Muscle layer of duodenum (tissue), 2 donors: ENCODE measurements around the gene BPI.
"Not testable (repeated sequence)": the region's sequence is repeated elsewhere in the genome, so short reads cannot be mapped to it uniquely, and the experiment has no call there.

Experiments used
- H3K27ac ChIP-seq: one replicate; pipeline ENCODE4 v1.7.0; 2013; ENCODE audit warnings: mild to moderate bottlenecking, low read length
- H3K27me3 ChIP-seq: one replicate; pipeline ENCODE4 v1.7.0; 2013; ENCODE audit warnings: low read depth, mild to moderate bottlenecking, control low read depth, low read length
- H3K36me3 ChIP-seq, 2 donors: one replicate each; pipeline ENCODE4 v1.7.0; 2013; ENCODE audit warnings: low read length in 2 of 2, control low read depth in 1 of 2, mild to moderate bottlenecking in 1 of 2; ENCODE audit not compliant: insufficient read depth in 2 of 2, control insufficient read depth in 1 of 2
- H3K4me1 ChIP-seq, 2 donors: one replicate each; pipeline ENCODE4 v1.7.0; 2013; ENCODE audit warnings: low read length in 2 of 2, mild to moderate bottlenecking in 2 of 2, control low read depth in 1 of 2, moderate library complexity in 1 of 2; ENCODE audit not compliant: insufficient read depth in 2 of 2, control insufficient read depth in 1 of 2
- H3K4me3 ChIP-seq, 2 donors: one replicate each; pipeline ENCODE4 v1.7.0; 2013; ENCODE audit warnings: low read length in 2 of 2, low read depth in 1 of 2, mild to moderate bottlenecking in 1 of 2
- H3K9me3 ChIP-seq, 2 donors: one replicate each; pipeline ENCODE4 v1.7.0; 2013; ENCODE audit warnings: low read length in 2 of 2, control low read depth in 1 of 2, mild to moderate bottlenecking in 1 of 2; ENCODE audit not compliant: control insufficient read depth in 1 of 2
- donor health status: healthy.

The BPI gene

DNA sequence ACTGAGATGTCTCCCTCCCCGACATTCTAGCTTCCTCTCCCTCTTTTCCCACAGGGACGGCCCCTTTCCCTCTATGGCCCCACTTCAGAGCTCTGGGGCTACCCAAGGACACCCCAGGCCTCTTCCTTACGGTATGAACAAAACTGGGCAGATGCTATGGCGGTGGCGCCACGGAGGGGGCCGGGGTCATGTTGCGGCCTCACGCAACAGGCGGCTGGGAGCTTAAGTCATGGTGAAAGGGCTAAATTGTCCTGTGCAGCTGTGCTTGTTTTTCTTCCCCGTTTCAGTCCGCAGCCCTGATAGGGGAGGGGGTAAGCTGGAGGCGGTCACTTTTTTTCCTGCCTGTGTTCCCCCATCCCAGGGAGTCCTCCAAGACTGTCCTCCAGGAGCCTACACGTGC lies 25.8 kb upstream of the BPI start:
- Histone ChIP-seq H3K36me3 (no peaks in the 10 kb centered on the region), H3K4me3 (no peak overlapping the region), H3K27ac (no peak overlapping the region), H3K9me3 (no peaks in the 10 kb centered on the region), H3K27me3 (no peaks in the 10 kb centered on the region), H3K4me1 (peaks cover 0 to 7% of the 10 kb centered on the region in 2 donors)

DNA sequence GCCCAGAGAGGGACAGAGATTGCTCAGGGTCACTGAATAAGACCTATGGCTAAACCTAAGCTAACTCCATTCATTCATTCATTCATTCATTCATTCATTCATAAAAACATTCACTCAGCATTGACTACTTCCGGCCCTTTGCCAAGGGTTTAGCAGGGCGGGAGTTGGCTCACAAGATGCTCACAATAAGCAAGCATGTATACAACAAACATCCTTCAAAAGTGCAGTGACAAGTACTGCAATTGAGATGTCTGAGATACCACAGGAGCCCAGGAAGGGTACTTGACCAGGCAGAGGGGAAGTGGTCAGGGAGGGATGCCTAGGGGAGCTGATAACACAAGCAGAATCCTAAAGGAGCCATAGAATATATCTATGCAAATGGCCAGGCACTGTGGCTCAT lies 25.2 kb upstream of the BPI start:
- no peaks in the 10 kb centered on the region for H3K9me3 ChIP-seq
- no peaks in the 10 kb centered on the region for H3K27me3 ChIP-seq
- no peaks in the 10 kb centered on the region for H3K36me3 ChIP-seq
- no peak overlapping the region for H3K4me3 ChIP-seq
- peaks cover 0 to 7% of the 10 kb centered on the region in 2 donors for H3K4me1 ChIP-seq
- H3K27ac ChIP-seq, result no peak overlapping the region

DNA sequence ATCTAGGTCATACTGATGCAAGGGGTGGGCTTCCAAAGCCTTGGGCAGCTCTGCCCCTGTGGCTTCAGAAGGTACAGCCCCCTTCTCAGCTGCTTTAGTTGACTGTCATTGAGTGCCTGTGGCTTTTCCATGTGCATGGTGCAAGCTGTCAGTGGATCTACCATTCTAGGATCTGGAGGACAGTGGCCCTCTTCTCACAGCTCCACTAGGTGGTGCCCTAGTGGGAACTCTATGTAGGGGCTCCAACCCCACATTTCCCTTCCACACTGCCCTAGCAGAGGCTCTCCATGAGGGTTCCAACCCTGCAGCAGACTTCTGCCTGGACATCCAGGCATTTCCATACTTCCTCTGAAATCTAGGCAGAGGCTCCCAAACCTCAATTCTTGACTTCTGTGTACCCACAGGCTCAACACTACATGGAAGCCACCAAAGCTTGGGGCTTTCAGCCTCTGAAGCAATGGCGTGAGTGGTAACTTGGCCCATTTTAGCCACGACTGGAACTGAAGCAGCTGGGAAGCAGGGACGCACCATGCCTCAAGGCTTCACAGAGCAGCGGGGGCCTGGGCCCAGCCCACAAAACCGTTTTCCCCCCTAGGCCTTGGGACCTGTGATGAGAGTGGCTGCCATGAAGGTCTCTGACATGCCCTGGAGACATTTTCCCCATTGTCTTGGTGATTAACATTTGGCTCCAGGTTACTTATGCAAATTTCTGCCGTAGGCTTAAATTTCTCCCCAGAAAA lies 22.6 kb upstream of the BPI start:
- not testable (repeated sequence) for H3K4me3 ChIP-seq, H3K9me3 ChIP-seq, H3K27me3 ChIP-seq, H3K36me3 ChIP-seq, H3K27ac ChIP-seq, H3K4me1 ChIP-seq

DNA sequence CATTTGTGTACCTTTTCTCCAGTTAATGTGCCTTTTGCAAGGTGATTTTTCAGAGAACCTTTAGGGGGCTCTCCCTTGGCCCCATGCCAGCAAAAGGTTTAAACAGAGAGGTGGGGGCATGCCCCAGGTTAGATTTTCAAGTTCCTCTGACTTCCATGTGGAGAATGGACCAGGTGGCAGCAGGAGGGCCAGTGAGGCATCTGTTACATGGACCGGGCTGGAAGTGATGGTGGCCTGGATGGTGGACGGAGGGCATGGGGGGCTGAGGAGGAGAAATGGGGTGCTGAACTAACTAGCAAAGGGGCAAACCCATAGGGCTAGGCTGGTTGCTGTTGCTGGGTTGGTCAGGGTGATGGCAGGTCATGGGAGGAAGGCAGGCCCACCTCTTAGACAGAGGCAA lies 20.7 kb upstream of the BPI start:
- H3K4me1 ChIP-seq, result peaks cover 0 to 21% of the 10 kb centered on the region in 2 donors
- no peak overlapping the region for H3K4me3 ChIP-seq
- H3K9me3 ChIP-seq, result no peaks in the 10 kb centered on the region
- no peaks in the 10 kb centered on the region for H3K36me3 ChIP-seq
- H3K27ac ChIP-seq, result no peak overlapping the region
- H3K27me3 ChIP-seq, result no peaks in the 10 kb centered on the region

DNA sequence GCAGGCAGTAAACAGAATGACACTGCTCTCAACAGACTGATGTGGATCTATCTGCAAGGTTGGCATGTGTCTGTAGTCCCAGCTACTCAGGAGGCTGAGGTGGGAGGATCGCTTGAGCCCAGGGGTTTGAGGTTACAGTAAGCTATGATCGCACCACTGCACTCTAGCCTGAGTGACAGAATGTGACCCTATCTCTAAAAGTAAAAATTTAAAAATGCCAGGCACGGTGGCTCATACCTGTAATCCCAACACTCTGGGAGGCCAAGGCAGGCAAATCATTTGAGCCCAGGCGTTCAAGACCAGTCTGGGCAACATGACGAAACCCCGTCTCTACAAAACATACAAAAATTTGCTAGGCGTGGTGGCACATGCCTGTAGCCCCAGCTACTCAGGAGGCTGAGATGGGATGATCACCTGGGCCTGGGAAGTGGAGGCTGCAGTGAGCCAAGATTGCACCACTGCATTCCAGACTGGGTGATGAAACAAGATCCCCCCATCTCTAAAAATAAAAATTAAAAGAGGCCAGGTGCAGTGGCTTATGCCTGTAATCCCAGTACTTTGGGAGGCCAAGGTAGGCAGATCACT lies 19.8 kb upstream of the BPI start:
- not testable (repeated sequence) for H3K9me3 ChIP-seq, H3K27ac ChIP-seq, H3K36me3 ChIP-seq, H3K4me3 ChIP-seq, H3K27me3 ChIP-seq
- peaks cover 0 to 21% of the 10 kb centered on the region in 2 donors for H3K4me1 ChIP-seq

DNA sequence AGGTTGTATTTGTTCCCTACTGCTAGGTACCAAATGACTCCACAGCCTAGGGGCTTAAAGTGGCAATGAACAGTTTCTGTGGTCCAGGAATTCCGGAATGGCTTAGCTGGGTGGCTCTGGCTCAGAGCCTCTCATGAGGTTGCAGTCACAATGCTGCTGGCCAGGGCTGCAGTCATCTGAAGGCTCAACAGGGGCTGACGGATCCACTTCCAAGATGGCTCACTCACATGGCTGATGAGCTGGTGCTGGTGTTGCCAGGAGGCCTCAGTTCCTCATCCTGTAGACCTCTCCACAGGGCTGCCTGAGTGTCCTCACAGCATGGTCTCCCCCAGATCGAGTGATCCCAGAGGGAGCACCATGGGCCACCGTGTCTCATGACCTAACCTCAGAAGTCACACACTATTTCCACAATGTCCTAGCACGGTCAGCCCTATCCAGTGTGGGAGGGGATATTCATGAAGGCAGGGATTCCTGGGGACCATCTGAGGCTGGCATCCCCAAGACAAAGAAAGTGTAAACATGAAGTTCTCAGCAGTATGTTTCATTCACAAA lies 19.0 kb upstream of the BPI start:
- Histone ChIP-seq H3K9me3 (no peaks in the 10 kb centered on the region), H3K4me1 (peaks cover 0 to 16% of the 10 kb centered on the region in 2 donors), H3K27ac (no peak overlapping the region), H3K4me3 (no peak overlapping the region), H3K27me3 (no peaks in the 10 kb centered on the region), H3K36me3 (no peaks in the 10 kb centered on the region)

DNA sequence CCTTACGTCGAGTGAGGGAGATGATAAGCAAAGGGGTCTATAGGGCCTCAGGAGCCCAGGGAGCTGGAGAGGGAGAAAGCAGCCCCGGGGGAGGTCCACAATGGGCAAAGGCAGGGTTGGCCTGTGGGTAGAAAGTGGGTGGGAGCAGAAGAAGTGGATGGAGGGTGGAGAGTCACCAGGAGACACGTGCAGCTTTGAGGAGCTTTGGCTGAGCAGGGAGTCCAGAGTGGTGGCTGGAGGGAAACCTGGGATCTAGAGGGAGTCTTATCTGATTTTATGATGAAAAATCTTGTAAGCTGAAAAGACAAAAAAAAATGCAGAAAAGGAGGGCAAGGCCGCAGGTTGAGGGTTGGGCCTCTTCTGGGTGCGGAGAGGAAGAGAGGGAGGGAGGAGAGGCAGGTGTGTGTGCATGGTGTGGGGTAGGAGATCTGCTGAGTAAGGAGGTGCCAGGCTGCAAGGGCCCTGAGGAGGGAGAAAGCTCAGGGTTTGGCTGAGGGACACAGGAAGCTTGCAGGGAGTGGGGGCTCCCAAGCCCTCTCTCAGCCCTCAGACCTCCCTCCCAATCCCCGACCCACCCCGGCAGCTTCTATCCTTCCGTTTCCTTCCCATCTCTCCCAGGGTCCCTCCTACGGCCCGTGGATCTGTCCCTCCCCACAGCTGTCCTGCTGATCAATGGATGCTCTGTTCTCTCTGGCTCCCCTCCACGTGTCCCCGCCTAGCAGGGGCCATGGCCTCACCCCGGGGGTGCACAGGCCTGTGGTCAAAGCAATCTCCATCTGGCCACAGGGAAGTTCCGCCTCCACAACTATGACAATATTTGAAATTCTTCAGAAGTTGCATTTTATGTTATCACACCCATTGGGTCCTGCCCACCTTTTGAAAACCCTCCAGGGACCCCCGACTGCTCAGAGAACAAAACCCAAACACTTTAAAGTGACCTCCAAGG lies 17.1 kb upstream of the BPI start:
- Histone ChIP-seq H3K36me3 (no peaks in the 10 kb centered on the region), H3K27ac (no peak overlapping the region), H3K4me3 (no peak overlapping the region), H3K9me3 (no peaks in the 10 kb centered on the region), H3K27me3 (no peaks in the 10 kb centered on the region), H3K4me1 (peaks cover 0 to 15% of the 10 kb centered on the region in 2 donors)

DNA sequence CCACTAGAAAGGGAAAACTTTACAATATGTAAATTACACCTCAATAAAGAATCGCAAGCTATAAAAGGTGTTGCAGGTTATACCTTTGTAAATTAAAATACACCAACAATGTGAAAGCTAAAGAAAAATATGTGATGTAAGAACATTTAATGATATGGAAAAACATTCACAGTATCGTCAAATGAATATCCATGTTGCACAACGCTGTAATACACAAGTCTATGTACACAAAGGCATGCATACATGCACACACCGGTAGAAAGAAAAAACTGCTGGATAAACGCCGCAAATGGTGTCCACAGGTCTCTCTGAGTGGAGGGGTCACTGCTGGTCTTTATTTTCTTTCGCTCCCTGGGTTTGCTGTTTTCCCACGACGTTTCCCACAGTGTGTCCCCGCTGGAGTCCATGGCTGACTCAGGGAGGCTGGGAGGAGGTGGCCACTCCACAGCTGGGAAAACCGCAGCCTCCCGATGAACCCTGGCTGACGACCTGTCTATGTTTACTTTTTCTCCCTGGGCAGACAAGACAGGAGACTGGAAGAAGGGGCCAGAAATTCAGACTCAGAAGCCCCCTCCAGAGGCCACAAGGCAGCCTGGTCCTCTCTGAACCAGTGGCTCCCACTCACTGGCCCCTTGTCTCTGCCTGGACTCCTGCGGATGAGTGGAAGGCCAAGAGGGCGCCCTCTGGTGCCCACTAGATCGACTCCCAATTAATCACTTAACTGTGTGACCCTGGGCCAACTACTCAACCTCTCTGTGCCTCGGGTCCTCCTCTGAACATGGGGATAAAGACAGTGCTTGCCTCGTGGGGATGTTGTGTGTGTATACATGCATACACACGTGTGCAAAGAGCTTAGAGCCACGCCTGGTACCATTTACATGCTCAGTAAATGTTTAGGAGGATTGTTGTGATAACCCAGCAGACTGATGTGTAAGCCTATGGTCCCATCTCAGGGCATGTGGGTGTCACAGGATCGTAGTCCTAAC lies 12.8 kb upstream of the BPI start:
- Histone ChIP-seq H3K4me3 (no peak overlapping the region), H3K27ac (no peak overlapping the region), H3K4me1 (peaks cover 0 to 15% of the 10 kb centered on the region in 2 donors), H3K9me3 (no peaks in the 10 kb centered on the region), H3K36me3 (no peaks in the 10 kb centered on the region), H3K27me3 (no peaks in the 10 kb centered on the region)

DNA sequence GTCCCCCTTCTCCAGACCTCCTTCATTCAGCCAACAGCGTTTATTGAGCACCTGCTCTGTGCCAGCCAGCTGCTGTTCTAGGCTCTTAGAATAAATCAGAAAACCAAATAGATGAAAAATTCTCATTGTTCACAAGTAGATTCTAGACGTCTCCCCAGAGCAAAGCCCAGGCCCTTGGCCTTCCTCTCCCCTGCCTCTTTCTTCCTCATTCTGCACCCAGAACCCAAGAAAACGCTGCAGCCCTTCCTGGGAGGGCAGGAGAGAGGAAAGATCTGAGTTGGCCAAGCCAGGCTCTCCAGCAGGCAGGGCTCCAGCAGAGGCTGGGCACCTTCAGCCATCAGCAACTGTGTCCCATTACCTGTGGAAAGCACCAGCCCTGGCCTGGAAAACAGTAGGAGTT lies 12.0 kb upstream of the BPI start:
- H3K4me1 ChIP-seq, result peaks cover 0 to 12% of the 10 kb centered on the region in 2 donors
- no peaks in the 10 kb centered on the region for H3K9me3 ChIP-seq
- no peaks in the 10 kb centered on the region for H3K36me3 ChIP-seq
- no peaks in the 10 kb centered on the region for H3K27me3 ChIP-seq
- H3K4me3 ChIP-seq, result no peak overlapping the region
- no peak overlapping the region for H3K27ac ChIP-seq

DNA sequence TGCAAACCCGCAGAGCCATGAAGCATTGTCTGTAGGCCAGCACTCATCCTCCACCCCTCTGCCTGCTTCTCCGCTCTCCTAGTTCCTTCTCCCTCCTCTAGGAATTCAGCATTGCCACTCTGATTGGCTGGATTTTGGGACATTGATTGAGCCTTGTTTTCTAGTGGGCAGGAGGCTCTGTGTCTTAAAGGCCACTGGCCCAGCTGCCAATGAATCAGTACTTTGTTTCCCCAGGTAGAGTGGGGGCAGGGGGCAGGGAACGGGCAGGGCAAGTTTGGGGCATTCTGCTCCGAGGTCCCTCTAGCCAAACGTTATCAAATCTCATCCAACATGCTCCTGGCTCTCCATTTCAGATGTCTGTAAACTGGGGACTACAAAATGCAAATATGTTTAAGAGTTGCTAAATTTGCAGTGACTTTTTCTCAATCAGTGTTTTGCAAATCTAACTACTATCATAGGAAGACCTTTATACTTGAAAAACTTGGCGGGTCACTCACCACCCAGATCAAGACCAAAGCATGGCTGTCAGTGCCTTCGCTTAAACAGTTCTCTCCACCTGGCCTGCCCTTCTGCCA lies 10.4 kb upstream of the BPI start:
- Histone ChIP-seq H3K27ac (no peak overlapping the region), H3K36me3 (no peaks in the 10 kb centered on the region), H3K9me3 (no peaks in the 10 kb centered on the region), H3K4me3 (no peak overlapping the region), H3K27me3 (no peaks in the 10 kb centered on the region), H3K4me1 (peaks cover 0 to 1% of the 10 kb centered on the region in 2 donors)
